IMR-90 (cell line): Measurements from ENCODE around the gene IQSEC1. TPM values are rescaled to one million over a fixed set of nuclear protein-coding genes. Genes with fewer than 3 reads are reported as not detected.

ENCODE experiments used
- ATAC-seq: fragments of 200-7000 bp; cut with Tn5 transposase; 2 replicates; pipeline ENCODE4 v1.9.1; 2020; ENCODE audit warnings: low read depth, mild to moderate bottlenecking, moderate library complexity
- BruUV-seq: library from RNA; stranded (reverse); fragments of 400-500 nt; replicated peaks from 2 replicates; lab custom pipeline; 2021; lab: Mats Ljungman, UMichigan
- CTCF ChIA-PET: fragments of 300-600 bp; formaldehyde crosslinking; extraction: SDS; loops from one replicate; lab custom pipeline; 2021; ENCODE audit warnings: antibody characterized with exemption; lab: Yijun Ruan, JAX
- POLR2A ChIA-PET: fragments of 300-600 bp; sonication (Branson Sonifier 250); formaldehyde crosslinking; loops from one replicate; lab custom pipeline; 2022; ENCODE audit warnings: antibody characterized with exemption; ENCODE audit not compliant: unreplicated experiment; lab: Charles Lee
- DNase-seq: peaks from one replicate; pipeline ENCODE4 v3.0.0; 2013
- H2AFZ ChIP-seq: replicated peaks from 2 replicates; pipeline ENCODE3; 2013; ENCODE audit warnings: low read length, mild to moderate bottlenecking; ENCODE audit not compliant: poor library complexity
- H2AK5ac ChIP-seq: 2 replicates; pipeline ENCODE4 v1.6.1; 2013; ENCODE audit warnings: low read depth, low read length, inconsistent platforms
- H2AK9ac ChIP-seq: replicated peaks from 2 replicates; pipeline ENCODE3; 2013; ENCODE audit warnings: mild to moderate bottlenecking, low read depth, low read length, moderate library complexity; ENCODE audit not compliant: poor library complexity
- H2BK120ac ChIP-seq: 2 replicates; pipeline ENCODE4 v1.6.1; 2013; ENCODE audit warnings: low read depth, low read length, inconsistent platforms
- H2BK15ac ChIP-seq: 3 replicates; pipeline ENCODE4 v1.6.1; 2013; ENCODE audit warnings: low read depth, low read length, inconsistent platforms
- H2BK20ac ChIP-seq: 2 replicates; pipeline ENCODE4 v1.6.1; 2013; ENCODE audit warnings: low read depth, mild to moderate bottlenecking, inconsistent platforms, low read length, moderate library complexity
- H2BK5ac ChIP-seq: 2 replicates; pipeline ENCODE4 v1.6.1; 2013; ENCODE audit warnings: mild to moderate bottlenecking, low read depth, low read length, inconsistent platforms; ENCODE audit not compliant: poor library complexity, severe bottlenecking
- H3K14ac ChIP-seq: replicated peaks from 2 replicates; pipeline ENCODE4 v1.6.1; 2013; ENCODE audit warnings: low read depth, low read length, inconsistent platforms
- H3K18ac ChIP-seq: 2 replicates; pipeline ENCODE4 v1.6.1; 2013; ENCODE audit warnings: low read depth, low read length, control low read depth
- H3K23ac ChIP-seq: 2 replicates; pipeline ENCODE4 v1.6.1; 2013; ENCODE audit warnings: low read depth, low read length, inconsistent platforms
- H3K27ac ChIP-seq: 2 replicates; pipeline ENCODE4 v1.5.1; 2013; ENCODE audit warnings: mild to moderate bottlenecking, control low read depth, low read length; ENCODE audit not compliant: insufficient read depth
- H3K27me3 ChIP-seq: 2 replicates; pipeline ENCODE4 v1.6.1; 2013; ENCODE audit warnings: low read length; ENCODE audit not compliant: control insufficient read depth, insufficient read depth
- H3K36me3 ChIP-seq: 2 replicates; pipeline ENCODE4 v1.6.1; 2013; ENCODE audit warnings: low read length, mixed read lengths; ENCODE audit not compliant: control insufficient read depth, insufficient read depth
- H3K4ac ChIP-seq: 2 replicates; pipeline ENCODE4 v1.6.1; 2013; ENCODE audit warnings: low read depth, low read length, inconsistent platforms
- H3K4me1 ChIP-seq: 2 replicates; pipeline ENCODE4 v1.6.1; 2013; ENCODE audit warnings: low read length, mixed read lengths; ENCODE audit not compliant: control insufficient read depth, insufficient read depth
- H3K4me2 ChIP-seq: 2 replicates; pipeline ENCODE4 v1.6.1; 2013; ENCODE audit warnings: low read depth, mild to moderate bottlenecking, control low read depth, low read length, moderate library complexity
- H3K4me3 ChIP-seq: 2 replicates; pipeline ENCODE4 v1.5.1; 2013; ENCODE audit warnings: low read depth, mild to moderate bottlenecking, control low read depth, low read length, moderate library complexity; ENCODE audit not compliant: insufficient read depth
- H3K56ac ChIP-seq: 2 replicates; pipeline ENCODE4 v1.6.1; 2013; ENCODE audit warnings: low read length, inconsistent platforms; ENCODE audit not compliant: insufficient read depth; ENCODE audit errors: extremely low read depth
- H3K79me1 ChIP-seq, 2 experiments: 2 replicates each; pipeline ENCODE4 v1.6.1; 2013; ENCODE audit warnings: low read length in 2 of 2, inconsistent platforms in 1 of 2, low read depth in 1 of 2
- H3K9ac ChIP-seq: 2 replicates; pipeline ENCODE4 v1.6.1; 2013; ENCODE audit warnings: low read depth, low read length, control low read depth
- H3K9me1 ChIP-seq: 2 replicates; pipeline ENCODE4 v1.6.1; 2013; ENCODE audit warnings: low read length, inconsistent platforms; ENCODE audit not compliant: insufficient read depth
- H3K9me3 ChIP-seq: 2 replicates; pipeline ENCODE4 v1.6.1; 2013; ENCODE audit warnings: low read length; ENCODE audit not compliant: control insufficient read depth, insufficient read depth
- H4K20me1 ChIP-seq: 2 replicates; pipeline ENCODE4 v1.6.1; 2013; ENCODE audit warnings: low read length, inconsistent platforms; ENCODE audit not compliant: insufficient read depth
- H4K5ac ChIP-seq: 2 replicates; pipeline ENCODE4 v1.6.1; 2013; ENCODE audit warnings: mild to moderate bottlenecking, low read depth, low read length, control low read depth
- H4K8ac ChIP-seq, 2 experiments: 2 replicates each; pipeline ENCODE4 v1.6.1; 2013; ENCODE audit warnings: low read depth in 2 of 2, low read length in 2 of 2, control low read depth in 1 of 2, inconsistent platforms in 1 of 2
- H4K91ac ChIP-seq: 2 replicates; pipeline ENCODE4 v1.6.1; 2013; ENCODE audit warnings: low read depth, low read length, inconsistent platforms; ENCODE audit not compliant: insufficient read depth
- CEBPB ChIP-seq: IDR thresholded peaks from 2 replicates; pipeline ENCODE4 v1.6.1; 2012; ENCODE audit warnings: low read depth, low read length, improper control_type of control experiment
- CHD1 ChIP-seq: IDR thresholded peaks from 2 replicates; pipeline ENCODE4 v1.6.1; 2012; ENCODE audit warnings: low read depth, low read length, improper control_type of control experiment
- FOS ChIP-seq: fragments of 150-350 bp; IDR thresholded peaks from 2 replicates; pipeline ENCODE4 v1.6.1; 2016; ENCODE audit warnings: low read depth, low read length
- MAFK ChIP-seq: IDR thresholded peaks from 2 replicates; pipeline ENCODE4 v1.6.1; 2012; ENCODE audit warnings: low read depth, low read length, improper control_type of control experiment
- MXI1 ChIP-seq: IDR thresholded peaks from 2 replicates; pipeline ENCODE4 v1.6.1; 2012; ENCODE audit warnings: low read depth, mild to moderate bottlenecking, low read length, moderate library complexity, borderline replicate concordance
- NFE2L2 ChIP-seq: fragments of 150-350 bp; IDR thresholded peaks from 2 replicates; pipeline ENCODE4 v1.6.1; 2016; ENCODE audit warnings: low read depth, mild to moderate bottlenecking, low read length
- POLR2A ChIP-seq: IDR thresholded peaks from 2 replicates; pipeline ENCODE4 v1.6.1; 2012; ENCODE audit warnings: mild to moderate bottlenecking, low read depth, low read length
- RAD21 ChIP-seq: IDR thresholded peaks from 2 replicates; pipeline ENCODE4 v1.6.1; 2012; ENCODE audit warnings: low read length, improper control_type of control experiment
- RCOR1 ChIP-seq: IDR thresholded peaks from 2 replicates; pipeline ENCODE4 v1.6.1; 2012; ENCODE audit warnings: mild to moderate bottlenecking, low read length, improper control_type of control experiment; ENCODE audit not compliant: insufficient replicate concordance
- SMC3 ChIP-seq: fragments of 150-350 bp; IDR thresholded peaks from 2 replicates; pipeline ENCODE4 v1.6.1; 2016; ENCODE audit warnings: low read depth, mild to moderate bottlenecking, antibody characterized with exemption, low read length, moderate library complexity
- WGBS, 2 experiments: methylation state at CpG; one replicate each; pipeline versions ENCODE4 v1.1.5 to v1.1.7; 2013; ENCODE audit warnings: missing lambda C conversion rate in 2 of 2; ENCODE audit not compliant: insufficient read length in 1 of 2; ENCODE audit errors: extremely low coverage in 2 of 2; 5-methylcytosine and 5-hydroxymethylcytosine counted together
- dilution Hi-C: fragments of 300-500 bp; cut with HindIII; formaldehyde crosslinking; loops from one replicate; pipeline ENCODE4 v1.14.3; 2018; ENCODE audit warnings: low sequenced_read_pairs; ENCODE audit not compliant: unreplicated experiment
- in situ Hi-C: fragments of 300-500 bp; cut with MboI; formaldehyde crosslinking; loops from 3 replicates; pipeline ENCODE4 v1.14.3; 2019; ENCODE audit warnings: low sequenced_read_pairs, inconsistent platforms, mixed read lengths
- intact Hi-C: fragments of 100-400 bp; cut with micrococcal nuclease; formaldehyde crosslinking; loops from 2 replicates; pipeline ENCODE4 v1.10.0; 2022
- polyA plus RNA-seq, 3 experiments: library from polyadenylated mRNA; depleted of rRNA; stranded (reverse); fragments of >200 nt; gene quantifications; 2 replicates each; pipeline ENCODE4 v1.2.3, GENCODE V29; 2012; ENCODE audit warnings: low replicate concordance in 1 of 3
- total RNA-seq: library from RNA; depleted of rRNA; stranded (reverse); fragments of >200 nt; gene quantifications from 2 replicates; pipeline ENCODE4 v1.2.3, GENCODE V29; 2012
- TF ChIP-seq, protein P1 (sequence below): fragments of 150-350 bp; IDR thresholded peaks from 2 replicates; pipeline ENCODE4 v1.6.1; 2017; ENCODE audit warnings: mild to moderate bottlenecking, antibody characterized with exemption, low read length, low read depth
- TF ChIP-seq, protein P2 (sequence below): conservative IDR thresholded peaks from 2 replicates; pipeline ENCODE4 v1.5.1; 2012; ENCODE audit warnings: mild to moderate bottlenecking, low read depth, low read length, improper control_type of control experiment
- TF ChIP-seq, protein P3 (sequence below): fragments of 150-350 bp; IDR thresholded peaks from 2 replicates; pipeline ENCODE4 v1.6.1; 2016; ENCODE audit warnings: low read depth, mild to moderate bottlenecking, low read length, moderate library complexity, borderline replicate concordance

IQSEC1 gene
- total and polyA plus RNA-seq, 2 of the 4 experiments (the other 2 are of a cell fraction), result 5.9 to 11.9 TPM

DNA sequence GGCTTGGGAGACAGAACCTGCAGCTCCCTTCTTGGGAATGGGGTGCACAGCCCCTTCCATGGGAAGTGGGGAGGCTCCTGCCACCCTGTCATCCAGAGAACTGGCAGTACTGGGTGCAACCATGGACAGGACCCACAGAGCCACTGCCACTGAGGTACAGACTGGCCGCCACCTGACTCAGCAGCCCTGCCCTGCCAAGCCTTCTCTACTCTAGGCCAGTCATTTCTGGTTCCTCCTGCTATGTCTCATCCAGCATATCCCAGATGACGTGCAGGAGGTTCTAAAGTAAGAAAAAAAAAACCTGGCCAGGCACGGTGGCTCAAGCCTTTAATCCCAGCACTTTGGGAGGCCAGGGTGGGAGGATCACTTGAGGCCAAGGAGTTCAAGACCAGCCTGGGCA lies 155.0 kb downstream of the IQSEC1 start:
- intact Hi-C loops, result no loop called here
- no peak overlapping the region for H3K27ac ChIP-seq
- no peaks in the 10 kb centered on the region for H3K27me3 ChIP-seq
- H3K14ac ChIP-seq, result no peak overlapping the region
- no peak overlapping the region for H3K18ac ChIP-seq
- DNase-seq (no peak), ATAC-seq (no peak)
- no peak overlapping the region for H4K5ac ChIP-seq
- no peak overlapping the region for H3K4me3 ChIP-seq
- H3K9me3 ChIP-seq, result no peaks in the 10 kb centered on the region
- H2BK20ac ChIP-seq, result no peak overlapping the region
- H2AFZ ChIP-seq, result no peak overlapping the region
- CTCF ChIA-PET, result interaction anchor here (0.8 kb wide), 1 partner anchor 11 kb away, joined by 3 read pairs; no protein-coding TSS in a partner anchor
- no peak overlapping the region for H2AK9ac ChIP-seq
- H3K36me3 ChIP-seq, result peaks cover 34% of the 10 kb centered on the region
- no peak overlapping the region for H4K8ac ChIP-seq
- H3K4me1 ChIP-seq, result peaks cover 2% of the 10 kb centered on the region; the same call in 1 of the 2 replicates
- no peak overlapping the region for H2BK120ac ChIP-seq
- no peak overlapping the region for H2BK5ac ChIP-seq
- H3K79me1 ChIP-seq, result 0 out of 4 replicates have a peak, but pooled peaks cover 0 to 3% of the 10 kb centered on the region in 2 experiments
- WGBS, 2 experiments, result no CpG with 5 or more reads among the region's 3 CpGs
- H3K4me2 ChIP-seq, result no peak overlapping the region
- no peak for TF ChIP-seq MAFK
- TF ChIP-seq, protein P1, sequence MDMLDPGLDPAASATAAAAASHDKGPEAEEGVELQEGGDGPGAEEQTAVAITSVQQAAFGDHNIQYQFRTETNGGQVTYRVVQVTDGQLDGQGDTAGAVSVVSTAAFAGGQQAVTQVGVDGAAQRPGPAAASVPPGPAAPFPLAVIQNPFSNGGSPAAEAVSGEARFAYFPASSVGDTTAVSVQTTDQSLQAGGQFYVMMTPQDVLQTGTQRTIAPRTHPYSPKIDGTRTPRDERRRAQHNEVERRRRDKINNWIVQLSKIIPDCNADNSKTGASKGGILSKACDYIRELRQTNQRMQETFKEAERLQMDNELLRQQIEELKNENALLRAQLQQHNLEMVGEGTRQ, result no peak
- TF ChIP-seq, protein P2, sequence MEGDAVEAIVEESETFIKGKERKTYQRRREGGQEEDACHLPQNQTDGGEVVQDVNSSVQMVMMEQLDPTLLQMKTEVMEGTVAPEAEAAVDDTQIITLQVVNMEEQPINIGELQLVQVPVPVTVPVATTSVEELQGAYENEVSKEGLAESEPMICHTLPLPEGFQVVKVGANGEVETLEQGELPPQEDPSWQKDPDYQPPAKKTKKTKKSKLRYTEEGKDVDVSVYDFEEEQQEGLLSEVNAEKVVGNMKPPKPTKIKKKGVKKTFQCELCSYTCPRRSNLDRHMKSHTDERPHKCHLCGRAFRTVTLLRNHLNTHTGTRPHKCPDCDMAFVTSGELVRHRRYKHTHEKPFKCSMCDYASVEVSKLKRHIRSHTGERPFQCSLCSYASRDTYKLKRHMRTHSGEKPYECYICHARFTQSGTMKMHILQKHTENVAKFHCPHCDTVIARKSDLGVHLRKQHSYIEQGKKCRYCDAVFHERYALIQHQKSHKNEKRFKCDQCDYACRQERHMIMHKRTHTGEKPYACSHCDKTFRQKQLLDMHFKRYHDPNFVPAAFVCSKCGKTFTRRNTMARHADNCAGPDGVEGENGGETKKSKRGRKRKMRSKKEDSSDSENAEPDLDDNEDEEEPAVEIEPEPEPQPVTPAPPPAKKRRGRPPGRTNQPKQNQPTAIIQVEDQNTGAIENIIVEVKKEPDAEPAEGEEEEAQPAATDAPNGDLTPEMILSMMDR, result no peak
- TF ChIP-seq POLR2A, result no peak
- no peak for TF ChIP-seq FOS
- TF ChIP-seq CEBPB, result no peak
- TF ChIP-seq SMC3, result no peak
- TF ChIP-seq CHD1, result no peak
- TF ChIP-seq, protein P3, sequence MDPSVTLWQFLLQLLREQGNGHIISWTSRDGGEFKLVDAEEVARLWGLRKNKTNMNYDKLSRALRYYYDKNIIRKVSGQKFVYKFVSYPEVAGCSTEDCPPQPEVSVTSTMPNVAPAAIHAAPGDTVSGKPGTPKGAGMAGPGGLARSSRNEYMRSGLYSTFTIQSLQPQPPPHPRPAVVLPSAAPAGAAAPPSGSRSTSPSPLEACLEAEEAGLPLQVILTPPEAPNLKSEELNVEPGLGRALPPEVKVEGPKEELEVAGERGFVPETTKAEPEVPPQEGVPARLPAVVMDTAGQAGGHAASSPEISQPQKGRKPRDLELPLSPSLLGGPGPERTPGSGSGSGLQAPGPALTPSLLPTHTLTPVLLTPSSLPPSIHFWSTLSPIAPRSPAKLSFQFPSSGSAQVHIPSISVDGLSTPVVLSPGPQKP, result no peak
- no peak for TF ChIP-seq RCOR1
- no peak for TF ChIP-seq MXI1
- TF ChIP-seq NFE2L2, result no peak
- no peak for TF ChIP-seq RAD21
- dilution Hi-C loops, result no loop called here
- H4K91ac ChIP-seq, result no peak overlapping the region
- no peak overlapping the region for H3K4ac ChIP-seq
- H3K56ac ChIP-seq, result no peak overlapping the region
- no peaks in the 10 kb centered on the region; the same call in 1 of the 2 replicates for H4K20me1 ChIP-seq
- no peak overlapping the region for H3K9ac ChIP-seq
- H2BK15ac ChIP-seq, result no peak overlapping the region
- POLR2A ChIA-PET, result no interaction called here
- in situ Hi-C loops, result no loop called here
- no peak overlapping the region for H3K23ac ChIP-seq
- BruUV-seq, result no TSS peak
- no peaks in the 10 kb centered on the region for H3K9me1 ChIP-seq
- H2AK5ac ChIP-seq, result no peak overlapping the region
